ENCODE data around the gene ATP5MK. TPM values are rescaled to one million over a fixed set of nuclear protein-coding genes. Genes with fewer than 3 reads are reported as not detected.
A peak's percentile ranks its signal among the peaks of the same experiment; 100 is the strongest.

The ATP5MK gene
- total RNA-seq, 1 experiment from 2014 or later: 307 TPM

DNA sequence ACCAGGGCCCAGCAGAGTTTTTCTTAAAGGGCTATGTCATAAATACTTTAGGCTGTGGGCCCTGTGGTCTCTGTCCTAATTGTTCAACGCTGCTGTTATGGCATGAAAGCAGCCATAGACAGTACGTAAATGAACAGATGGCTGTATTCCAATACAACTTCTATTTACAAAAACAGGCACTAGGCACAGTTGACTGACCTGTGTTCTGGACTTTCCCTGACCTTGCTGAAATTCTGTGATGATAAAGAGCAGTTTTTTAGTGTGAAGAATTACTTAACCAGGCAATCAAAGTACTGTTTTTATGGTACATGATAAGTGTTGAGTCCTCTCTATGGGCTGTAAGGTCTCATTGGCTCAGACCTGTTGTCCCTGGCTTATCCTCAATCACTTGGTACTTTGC is 17.3 kb upstream of the ATP5MK start:
- Mint-ChIP-seq H3K27ac (no peak overlapping the region), H3K27me3 (ENCODE audit: low read depth) (no peaks in the 10 kb centered on the region), H3K36me3 (peaks cover 83% of the 10 kb centered on the region), H3K9me3 (no peaks in the 10 kb centered on the region), H3K4me1 (no peaks in the 10 kb centered on the region), H3K4me3 (no peak overlapping the region)
- TF ChIP-seq TEAD1 (CRISPR knock-in tag; IDR thresholded peaks at IDR 0.05) (no peak), NR2C2 (CRISPR knock-in tag; IDR thresholded peaks at IDR 0.05) (no peak), CBFB (CRISPR knock-in tag; IDR thresholded peaks at IDR 0.05; ENCODE audit: low read depth) (no peak), CREB1 (CRISPR knock-in tag; IDR thresholded peaks at IDR 0.05) (no peak)
- no peak for DNase-seq (ENCODE audit: low spot score)
- ChIA-PET POLR2A (no interaction called here), CTCF (interaction anchor here (0.8 kb wide), 1 partner anchor 72 kb away, joined by 3 read pairs; no protein-coding TSS in a partner anchor)
- no peak for ATAC-seq

DNA sequence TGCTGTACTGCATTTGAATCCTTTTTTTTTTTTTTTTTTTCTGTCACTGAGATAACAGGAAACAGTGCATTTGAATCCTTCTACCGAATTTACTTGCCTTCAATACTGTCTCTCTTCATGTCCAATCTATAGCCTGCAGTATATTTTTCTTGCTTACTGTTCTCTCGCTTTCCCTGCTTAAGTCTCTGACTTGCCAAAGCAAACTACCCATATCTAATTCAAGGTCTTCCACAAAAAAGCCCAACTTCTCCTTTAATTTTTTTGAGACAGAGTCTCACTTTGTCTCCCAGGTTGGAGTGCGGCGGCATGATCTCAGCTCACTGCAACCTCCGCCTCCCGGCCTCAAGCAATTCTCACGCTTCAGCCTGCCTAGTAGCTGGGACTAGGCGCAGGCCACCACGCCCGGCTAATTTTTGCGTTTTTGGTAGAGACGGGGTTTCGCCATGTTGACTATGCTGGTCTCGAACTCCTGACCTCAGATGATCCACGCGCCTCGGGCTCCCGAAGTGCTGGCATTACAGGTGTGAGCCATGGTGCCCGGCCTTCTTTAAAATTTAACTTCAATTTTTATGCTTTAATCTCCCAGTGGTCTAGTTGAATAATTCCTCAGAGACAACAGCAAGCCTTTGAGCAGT is 1.0 kb upstream of the ATP5MK start:
- ChIA-PET POLR2A (interaction anchor here (0.5 kb wide), 1 partner anchor 572 kb away, joined by 4 read pairs; no protein-coding TSS in a partner anchor), CTCF (no interaction called here)
- no peak for DNase-seq (ENCODE audit: low spot score)
- Mint-ChIP-seq H3K9me3 (no peaks in the 10 kb centered on the region), H3K4me1 (peaks cover 25% of the 10 kb centered on the region), H3K4me3 (peak overlapping the region; percentile 100), H3K27me3 (ENCODE audit: low read depth) (no peaks in the 10 kb centered on the region), H3K27ac (peak overlapping the region; percentile 78; the same call in 1 of the 2 replicates), H3K36me3 (peaks cover 64% of the 10 kb centered on the region)
- TF ChIP-seq, protein P1, sequence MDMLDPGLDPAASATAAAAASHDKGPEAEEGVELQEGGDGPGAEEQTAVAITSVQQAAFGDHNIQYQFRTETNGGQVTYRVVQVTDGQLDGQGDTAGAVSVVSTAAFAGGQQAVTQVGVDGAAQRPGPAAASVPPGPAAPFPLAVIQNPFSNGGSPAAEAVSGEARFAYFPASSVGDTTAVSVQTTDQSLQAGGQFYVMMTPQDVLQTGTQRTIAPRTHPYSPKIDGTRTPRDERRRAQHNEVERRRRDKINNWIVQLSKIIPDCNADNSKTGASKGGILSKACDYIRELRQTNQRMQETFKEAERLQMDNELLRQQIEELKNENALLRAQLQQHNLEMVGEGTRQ (CRISPR knock-in tag; IDR thresholded peaks at IDR 0.05): no peak
- TF ChIP-seq CREB1 (CRISPR knock-in tag; IDR thresholded peaks at IDR 0.05) (no peak), EMX1 (CRISPR knock-in tag; IDR thresholded peaks at IDR 0.05) (no peak), CREM (CRISPR knock-in tag; IDR thresholded peaks at IDR 0.05) (no peak)
- ATAC-seq: no peak

DNA sequence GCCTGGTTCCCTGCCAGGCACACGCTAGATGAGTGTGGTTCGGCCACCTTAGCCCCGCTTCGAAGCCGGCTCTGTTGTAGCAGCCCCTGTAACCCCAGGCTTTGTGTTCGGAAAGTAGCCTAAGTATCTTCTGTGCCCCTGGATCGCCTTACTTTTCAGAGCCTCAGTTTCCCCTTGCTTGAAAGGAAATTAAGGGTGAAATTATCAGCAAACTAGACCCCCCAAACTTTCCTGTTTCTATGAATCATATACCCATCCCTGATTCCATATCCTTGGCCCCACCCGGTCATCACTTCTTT is 463 bp upstream of the ATP5MK start:
- H3K4me3 Mint-ChIP-seq: peak overlapping the region; percentile 100
- no peak for ATAC-seq
- no peaks in the 10 kb centered on the region for H3K9me3 Mint-ChIP-seq
- H3K27me3 Mint-ChIP-seq (ENCODE audit: low read depth): no peaks in the 10 kb centered on the region
- DNase-seq (ENCODE audit: low spot score): no peak
- TF ChIP-seq, protein P2, sequence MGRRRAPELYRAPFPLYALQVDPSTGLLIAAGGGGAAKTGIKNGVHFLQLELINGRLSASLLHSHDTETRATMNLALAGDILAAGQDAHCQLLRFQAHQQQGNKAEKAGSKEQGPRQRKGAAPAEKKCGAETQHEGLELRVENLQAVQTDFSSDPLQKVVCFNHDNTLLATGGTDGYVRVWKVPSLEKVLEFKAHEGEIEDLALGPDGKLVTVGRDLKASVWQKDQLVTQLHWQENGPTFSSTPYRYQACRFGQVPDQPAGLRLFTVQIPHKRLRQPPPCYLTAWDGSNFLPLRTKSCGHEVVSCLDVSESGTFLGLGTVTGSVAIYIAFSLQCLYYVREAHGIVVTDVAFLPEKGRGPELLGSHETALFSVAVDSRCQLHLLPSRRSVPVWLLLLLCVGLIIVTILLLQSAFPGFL (CRISPR knock-in tag; IDR thresholded peaks at IDR 0.05; ENCODE audit: borderline replicate concordance): no peak
- TF ChIP-seq, protein P3, sequence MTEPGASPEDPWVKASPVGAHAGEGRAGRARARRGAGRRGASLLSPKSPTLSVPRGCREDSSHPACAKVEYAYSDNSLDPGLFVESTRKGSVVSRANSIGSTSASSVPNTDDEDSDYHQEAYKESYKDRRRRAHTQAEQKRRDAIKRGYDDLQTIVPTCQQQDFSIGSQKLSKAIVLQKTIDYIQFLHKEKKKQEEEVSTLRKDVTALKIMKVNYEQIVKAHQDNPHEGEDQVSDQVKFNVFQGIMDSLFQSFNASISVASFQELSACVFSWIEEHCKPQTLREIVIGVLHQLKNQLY (CRISPR knock-in tag; IDR thresholded peaks at IDR 0.05): no peak
- no peak for TF ChIP-seq ZNF232 (CRISPR knock-in tag; IDR thresholded peaks at IDR 0.05)
- TF ChIP-seq ATF1 (CRISPR knock-in tag; IDR thresholded peaks at IDR 0.05): 0 out of 2 replicates have a peak, but pooled peaks have one; percentile 5
- TF ChIP-seq, protein P4, sequence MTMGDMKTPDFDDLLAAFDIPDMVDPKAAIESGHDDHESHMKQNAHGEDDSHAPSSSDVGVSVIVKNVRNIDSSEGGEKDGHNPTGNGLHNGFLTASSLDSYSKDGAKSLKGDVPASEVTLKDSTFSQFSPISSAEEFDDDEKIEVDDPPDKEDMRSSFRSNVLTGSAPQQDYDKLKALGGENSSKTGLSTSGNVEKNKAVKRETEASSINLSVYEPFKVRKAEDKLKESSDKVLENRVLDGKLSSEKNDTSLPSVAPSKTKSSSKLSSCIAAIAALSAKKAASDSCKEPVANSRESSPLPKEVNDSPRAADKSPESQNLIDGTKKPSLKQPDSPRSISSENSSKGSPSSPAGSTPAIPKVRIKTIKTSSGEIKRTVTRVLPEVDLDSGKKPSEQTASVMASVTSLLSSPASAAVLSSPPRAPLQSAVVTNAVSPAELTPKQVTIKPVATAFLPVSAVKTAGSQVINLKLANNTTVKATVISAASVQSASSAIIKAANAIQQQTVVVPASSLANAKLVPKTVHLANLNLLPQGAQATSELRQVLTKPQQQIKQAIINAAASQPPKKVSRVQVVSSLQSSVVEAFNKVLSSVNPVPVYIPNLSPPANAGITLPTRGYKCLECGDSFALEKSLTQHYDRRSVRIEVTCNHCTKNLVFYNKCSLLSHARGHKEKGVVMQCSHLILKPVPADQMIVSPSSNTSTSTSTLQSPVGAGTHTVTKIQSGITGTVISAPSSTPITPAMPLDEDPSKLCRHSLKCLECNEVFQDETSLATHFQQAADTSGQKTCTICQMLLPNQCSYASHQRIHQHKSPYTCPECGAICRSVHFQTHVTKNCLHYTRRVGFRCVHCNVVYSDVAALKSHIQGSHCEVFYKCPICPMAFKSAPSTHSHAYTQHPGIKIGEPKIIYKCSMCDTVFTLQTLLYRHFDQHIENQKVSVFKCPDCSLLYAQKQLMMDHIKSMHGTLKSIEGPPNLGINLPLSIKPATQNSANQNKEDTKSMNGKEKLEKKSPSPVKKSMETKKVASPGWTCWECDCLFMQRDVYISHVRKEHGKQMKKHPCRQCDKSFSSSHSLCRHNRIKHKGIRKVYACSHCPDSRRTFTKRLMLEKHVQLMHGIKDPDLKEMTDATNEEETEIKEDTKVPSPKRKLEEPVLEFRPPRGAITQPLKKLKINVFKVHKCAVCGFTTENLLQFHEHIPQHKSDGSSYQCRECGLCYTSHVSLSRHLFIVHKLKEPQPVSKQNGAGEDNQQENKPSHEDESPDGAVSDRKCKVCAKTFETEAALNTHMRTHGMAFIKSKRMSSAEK (CRISPR knock-in tag; IDR thresholded peaks at IDR 0.05; ENCODE audit: borderline replicate concordance): no peak
- H3K4me1 Mint-ChIP-seq: peaks cover 25% of the 10 kb centered on the region
- ChIA-PET CTCF (interaction anchor here (0.6 to 1.3 kb wide), 3 partner anchors 89 to 561 kb away, joined by 3 read pairs; no protein-coding TSS in a partner anchor), POLR2A (interaction anchor here (0.5 kb wide), 1 partner anchor 571 kb away, joined by 4 read pairs; no protein-coding TSS in a partner anchor)
- H3K36me3 Mint-ChIP-seq: peaks cover 64% of the 10 kb centered on the region
- H3K27ac Mint-ChIP-seq: peak overlapping the region; percentile 78
